ENCODE results near the gene KDM3A.

- TF ChIP-seq CTCF (IDR thresholded peaks at IDR 0.05; ENCODE audit: low read depth, low read length), result no peak
- no peak for TF ChIP-seq POLR2A (IDR thresholded peaks at IDR 0.05; ENCODE audit: extremely low read depth, insufficient read length)
- no peak for TF ChIP-seq MYC (IDR thresholded peaks at IDR 0.05; ENCODE audit: low read depth, low read length)
- no peak for TF ChIP-seq MAX (IDR thresholded peaks at IDR 0.05; ENCODE audit: low read depth, low read length)
Observed at GRCh38 chr2:86513948-86514660, 72.9 kb downstream of the KDM3A start.

Measured in NB4 (cell line).